Stomach smooth muscle (tissue), 2 donors: ENCODE data around the gene ZNF14.
A peak's percentile ranks its signal among the peaks of the same experiment; 100 is the strongest.
"Not testable (repeated sequence)": the region's sequence is repeated elsewhere in the genome, so short reads cannot be mapped to it uniquely, and the experiment has no call there.

ENCODE experiments used
- H3K27ac ChIP-seq: one replicate; pipeline ENCODE4 v1.7.0; 2013; ENCODE audit warnings: mild to moderate bottlenecking, low read length, inconsistent platforms
- H3K27me3 ChIP-seq, 2 donors: one replicate each; pipeline ENCODE4 v1.7.0; 2013; ENCODE audit warnings: low read length in 2 of 2; ENCODE audit not compliant: insufficient read depth in 2 of 2, control insufficient read depth in 1 of 2
- H3K36me3 ChIP-seq, 2 donors: one replicate each; pipeline ENCODE4 v1.7.0; 2013; ENCODE audit warnings: low read length in 2 of 2; ENCODE audit not compliant: control insufficient read depth in 2 of 2, insufficient read depth in 2 of 2
- H3K4me1 ChIP-seq: one replicate; pipeline ENCODE4 v1.7.0; 2013; ENCODE audit warnings: low read length; ENCODE audit not compliant: control insufficient read depth, insufficient read depth
- H3K4me3 ChIP-seq, 2 donors: one replicate each; pipeline ENCODE4 v1.7.0; 2013; ENCODE audit warnings: low read length in 2 of 2
- H3K9ac ChIP-seq, 2 donors: one replicate each; pipeline ENCODE4 v1.7.0; 2013; ENCODE audit warnings: low read length in 2 of 2, mild to moderate bottlenecking in 1 of 2
- H3K9me3 ChIP-seq, 2 donors: one replicate each; pipeline ENCODE4 v1.7.0; 2013; ENCODE audit warnings: low read length in 2 of 2; ENCODE audit not compliant: control insufficient read depth in 2 of 2
- donor health status: healthy.
- donor health status: Pancreatic carcinoma.

The ZNF14 gene

DNA sequence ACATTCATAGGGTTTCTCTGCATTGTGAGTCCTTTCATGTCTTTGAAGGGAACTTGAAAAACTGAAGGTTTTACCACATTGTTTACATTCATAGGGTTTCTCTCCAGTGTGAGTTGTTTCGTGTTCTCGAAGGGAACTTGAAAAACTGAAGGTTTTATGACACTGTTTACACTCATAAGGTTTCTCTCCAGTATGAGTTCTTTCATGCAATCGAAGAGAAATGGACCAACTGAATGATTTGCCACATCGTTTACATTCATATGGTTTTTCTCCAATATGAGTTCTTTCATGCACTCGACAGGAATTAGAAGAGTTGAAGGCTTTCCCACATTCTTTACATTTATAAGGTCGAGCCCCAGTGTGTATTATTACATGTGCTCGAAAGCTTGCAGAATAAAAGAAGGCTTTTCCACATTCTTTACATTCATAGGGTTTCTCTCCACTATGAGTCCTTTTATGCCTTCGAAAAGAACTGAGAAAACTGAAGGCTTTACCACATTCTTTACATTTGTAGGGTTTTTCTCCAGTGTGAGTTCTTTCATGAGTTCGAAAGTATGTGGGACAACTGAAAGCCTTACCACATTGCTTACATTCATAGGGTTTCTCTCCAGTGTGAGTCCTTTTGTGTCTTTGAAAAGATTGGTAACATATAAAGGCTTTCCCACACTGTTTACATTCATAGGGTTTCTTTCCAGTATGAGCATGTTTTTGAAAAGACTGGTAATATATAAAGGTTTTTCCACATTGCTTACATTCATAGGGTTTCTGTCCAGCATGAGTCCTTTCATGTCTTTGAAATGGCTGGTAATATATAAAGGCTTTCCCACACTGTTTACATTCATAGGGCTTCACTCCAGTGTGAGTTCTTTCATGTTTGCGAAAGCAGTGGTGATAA is 20.7 kb downstream of the ZNF14 start:
- H3K9me3 ChIP-seq = peaks cover 73 to 93% of the 10 kb centered on the region in 2 donors
- H3K36me3 ChIP-seq = peaks cover 39 to 44% of the 10 kb centered on the region in 2 donors
- peak overlapping the region in 1 of 2 donors; percentile 5 for H3K4me3 ChIP-seq

DNA sequence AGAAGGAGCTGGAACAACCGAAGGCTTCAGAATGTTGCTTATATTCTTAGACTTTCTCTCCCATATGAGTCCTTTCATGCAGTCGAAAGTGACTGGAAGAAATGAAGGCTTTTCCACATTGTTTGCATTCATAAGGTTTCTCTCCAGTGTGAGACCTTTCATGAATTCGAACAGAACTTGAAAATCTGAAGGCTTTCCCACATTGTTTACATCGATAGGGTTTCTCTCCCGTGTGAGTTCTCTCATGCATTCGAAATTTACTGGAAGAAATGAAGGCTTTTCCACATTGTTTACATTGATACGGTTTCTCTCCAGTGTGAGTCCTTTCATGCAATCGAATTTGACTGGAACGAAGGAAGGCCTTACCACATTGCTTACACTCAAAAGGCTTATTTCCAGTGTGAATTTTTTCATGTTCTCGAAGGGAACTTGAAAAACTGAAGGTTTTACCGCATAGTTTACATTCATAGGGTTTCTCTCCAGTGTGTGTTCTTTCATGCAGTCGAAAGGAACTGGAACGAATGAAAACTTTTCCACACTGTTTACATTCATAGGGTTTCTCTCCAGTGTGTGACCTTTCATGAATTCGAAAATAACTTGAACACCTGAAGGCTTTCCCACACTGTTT is 21.5 kb downstream of the ZNF14 start:
- peak overlapping the region in 1 of 2 donors; percentile 1 for H3K4me3 ChIP-seq
- peaks cover 34 to 42% of the 10 kb centered on the region in 2 donors for H3K36me3 ChIP-seq
- H3K9me3 ChIP-seq = peaks cover 66 to 93% of the 10 kb centered on the region in 2 donors
- no peaks in the 10 kb centered on the region for H3K4me1 ChIP-seq
- H3K27me3 ChIP-seq = no peaks in the 10 kb centered on the region
- no peak overlapping the region for H3K9ac ChIP-seq
- H3K27ac ChIP-seq = no peak overlapping the region

More for the DNA sequence above, 20.7 kb downstream of the ZNF14 start:
- no peak overlapping the region for H3K27ac ChIP-seq
- H3K9ac ChIP-seq = no peak overlapping the region
- no peaks in the 10 kb centered on the region for H3K27me3 ChIP-seq
- H3K4me1 ChIP-seq = no peaks in the 10 kb centered on the region

DNA sequence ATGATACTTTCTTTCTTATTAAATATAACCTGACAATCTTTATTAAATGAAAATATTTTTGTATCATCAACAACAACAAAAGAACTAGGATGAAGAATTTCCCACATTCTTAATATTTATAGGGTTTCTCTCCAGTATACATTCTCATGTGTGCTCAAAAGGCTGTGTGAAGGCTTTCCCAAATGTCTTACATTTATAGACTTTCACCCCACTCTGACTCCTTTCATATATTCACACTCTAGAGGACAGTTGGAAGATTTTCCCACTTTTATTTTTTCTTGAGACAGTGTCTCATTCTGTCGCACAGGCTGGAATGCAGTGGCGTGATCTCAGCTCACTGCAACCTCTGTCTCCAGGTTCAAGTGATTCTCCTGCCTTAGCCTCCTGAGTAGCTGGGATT is 22.4 kb downstream of the ZNF14 start:
- Histone ChIP-seq H3K9ac (no peak overlapping the region), H3K9me3 (peaks cover 61 to 87% of the 10 kb centered on the region in 2 donors), H3K27ac (no peak overlapping the region), H3K36me3 (peaks cover 34 to 38% of the 10 kb centered on the region in 2 donors), H3K4me3 (peak overlapping the region in 1 of 2 donors; percentile 40), H3K27me3 (no peaks in the 10 kb centered on the region), H3K4me1 (no peaks in the 10 kb centered on the region)

DNA sequence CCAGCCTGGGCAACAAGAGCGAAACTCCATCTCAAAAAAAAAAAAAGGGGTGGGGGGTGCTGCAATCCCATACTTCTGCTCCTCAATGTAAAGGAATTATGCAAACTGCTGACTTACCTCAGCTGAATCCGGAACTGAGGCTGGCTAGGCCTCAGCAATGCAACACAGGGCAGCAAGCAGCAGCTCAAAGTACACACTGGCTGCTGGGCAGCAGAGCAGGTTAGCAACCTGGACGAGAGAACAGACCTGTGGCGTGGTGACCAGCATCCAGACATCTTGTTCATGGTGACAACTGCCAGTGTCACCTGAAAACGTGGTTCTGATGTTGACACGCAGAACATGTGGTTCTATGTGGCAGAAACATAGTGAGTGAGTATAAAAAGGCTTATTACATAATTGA is 28.1 kb downstream of the ZNF14 start:
- H3K27me3 ChIP-seq = no peaks in the 10 kb centered on the region
- H3K9ac ChIP-seq = no peak overlapping the region
- no peak overlapping the region for H3K27ac ChIP-seq
- peaks cover 9 to 17% of the 10 kb centered on the region in 2 donors for H3K36me3 ChIP-seq
- H3K4me1 ChIP-seq = no peaks in the 10 kb centered on the region
- peaks cover 22 to 55% of the 10 kb centered on the region in 2 donors for H3K9me3 ChIP-seq
- H3K4me3 ChIP-seq = no peak overlapping the region

DNA sequence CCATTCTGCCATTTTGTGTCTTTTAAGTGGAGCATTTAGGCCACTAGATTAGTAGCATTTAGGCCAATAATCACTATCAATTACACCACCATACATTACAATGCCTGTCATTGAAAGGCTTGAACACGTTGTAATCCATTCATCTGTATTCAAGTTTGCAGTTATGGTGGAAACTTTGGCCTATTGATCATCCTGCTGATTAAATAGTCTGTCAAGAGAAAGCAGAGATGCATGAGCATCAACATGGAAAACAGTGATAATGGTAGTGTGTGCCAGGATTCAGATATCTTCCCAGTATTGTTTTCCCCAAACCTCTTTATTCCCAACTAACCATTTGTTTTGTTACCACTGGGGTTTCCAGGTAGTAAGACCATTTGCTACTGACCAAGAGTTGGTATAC is 32.4 kb downstream of the ZNF14 start:
- peaks cover 9 to 24% of the 10 kb centered on the region in 2 donors for H3K9me3 ChIP-seq
- H3K9ac ChIP-seq, H3K4me1 ChIP-seq, H3K27me3 ChIP-seq, H3K4me3 ChIP-seq, H3K27ac ChIP-seq: not testable (repeated sequence)
- peaks cover 5 to 14% of the 10 kb centered on the region in 2 donors for H3K36me3 ChIP-seq

DNA sequence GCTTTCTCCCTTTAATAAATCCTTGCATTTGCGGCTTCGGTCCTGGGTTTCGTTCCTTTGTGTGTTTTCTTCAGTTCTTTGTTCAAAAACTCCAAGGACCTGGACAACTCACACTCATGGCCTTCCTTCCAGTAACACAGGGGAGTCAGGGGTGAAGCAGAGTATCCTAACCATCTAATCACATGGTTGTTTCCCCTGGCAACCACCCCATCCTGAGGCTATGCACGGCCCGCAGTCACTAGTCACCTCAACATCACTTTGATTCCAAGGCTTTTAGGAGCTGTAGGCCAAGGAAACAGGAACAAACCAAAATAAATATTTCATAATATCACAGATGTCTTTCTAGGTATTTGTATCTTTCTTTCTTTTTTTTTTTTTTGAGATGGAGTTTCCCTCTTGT is 35.3 kb downstream of the ZNF14 start:
- H3K27me3 ChIP-seq = no peaks in the 10 kb centered on the region
- no peak overlapping the region for H3K9ac ChIP-seq
- no peak overlapping the region for H3K4me3 ChIP-seq
- no peaks in the 10 kb centered on the region for H3K4me1 ChIP-seq
- H3K36me3 ChIP-seq = peaks cover 0 to 5% of the 10 kb centered on the region in 2 donors
- peaks cover 5 to 17% of the 10 kb centered on the region in 2 donors for H3K9me3 ChIP-seq
- H3K27ac ChIP-seq = no peak overlapping the region

DNA sequence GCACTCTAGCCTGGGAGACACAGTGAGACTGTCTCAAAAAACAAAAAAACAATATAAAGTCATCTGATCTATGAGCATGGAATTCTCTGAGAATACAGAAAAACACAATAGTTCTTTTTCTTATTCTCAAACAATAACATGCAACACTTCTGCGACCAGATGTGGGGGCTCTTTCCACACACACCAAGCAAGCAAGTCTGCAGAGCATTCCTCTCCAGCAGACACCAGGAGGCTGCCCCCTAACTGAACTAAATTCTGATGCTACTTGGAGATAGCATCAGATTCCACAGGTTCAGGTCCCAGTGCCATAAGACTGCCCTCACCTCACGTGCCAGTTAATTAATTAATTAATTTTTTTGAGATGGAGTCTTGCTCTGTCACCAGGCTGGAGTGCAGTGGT is 36.5 kb downstream of the ZNF14 start:
- Histone ChIP-seq H3K9ac (no peak overlapping the region), H3K27ac (no peak overlapping the region), H3K9me3 (peaks cover 5 to 17% of the 10 kb centered on the region in 2 donors), H3K4me1 (no peaks in the 10 kb centered on the region), H3K4me3 (no peak overlapping the region), H3K27me3 (no peaks in the 10 kb centered on the region), H3K36me3 (peaks cover 0 to 5% of the 10 kb centered on the region in 2 donors)

DNA sequence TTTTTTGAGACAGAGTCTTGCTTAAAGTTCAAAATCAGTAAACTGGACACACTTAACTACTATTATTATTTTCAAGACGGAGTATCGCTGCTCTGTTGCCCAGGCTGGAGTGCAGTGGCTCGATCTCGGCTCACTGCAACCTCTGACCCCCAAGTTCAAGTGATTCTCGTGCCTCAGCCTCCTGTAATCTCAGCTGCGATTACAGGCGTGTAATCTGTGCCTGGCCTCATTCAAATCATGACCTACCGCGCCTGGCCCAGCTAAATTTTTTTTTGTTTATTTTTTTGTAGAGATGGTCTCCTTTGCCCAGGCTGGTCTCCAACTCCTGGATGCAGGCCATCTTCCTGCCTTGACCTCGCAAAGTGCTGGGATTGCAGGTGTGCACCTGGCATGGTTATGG is 41.2 kb downstream of the ZNF14 start:
- Histone ChIP-seq H3K9me3 (no peaks in the 10 kb centered on the region), H3K4me1 (no peaks in the 10 kb centered on the region), H3K4me3 (no peak overlapping the region), H3K27me3 (no peaks in the 10 kb centered on the region), H3K27ac (no peak overlapping the region), H3K9ac (no peak overlapping the region), H3K36me3 (no peaks in the 10 kb centered on the region)

DNA sequence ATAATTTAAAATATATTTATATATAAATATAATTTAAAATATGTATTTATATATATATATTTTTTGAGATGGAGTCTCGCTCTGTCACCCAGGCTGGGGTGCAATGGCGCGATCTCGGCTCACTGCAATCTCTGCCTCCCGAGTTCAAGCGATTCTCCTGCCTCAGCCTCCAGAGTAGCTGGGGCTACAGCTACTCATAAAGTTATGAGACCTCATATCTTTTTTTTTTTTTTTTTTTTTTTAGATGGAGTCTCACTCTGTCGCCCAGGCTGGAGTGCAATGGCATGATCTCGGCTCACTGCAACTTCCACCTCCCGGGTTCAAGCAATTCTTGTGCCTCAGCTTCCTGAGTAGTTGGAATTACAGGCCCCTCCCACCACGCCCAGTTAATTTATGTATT is 43.9 kb downstream of the ZNF14 start:
- not testable (repeated sequence) for H3K27me3 ChIP-seq, H3K36me3 ChIP-seq, H3K9me3 ChIP-seq, H3K27ac ChIP-seq, H3K9ac ChIP-seq, H3K4me3 ChIP-seq, H3K4me1 ChIP-seq

DNA sequence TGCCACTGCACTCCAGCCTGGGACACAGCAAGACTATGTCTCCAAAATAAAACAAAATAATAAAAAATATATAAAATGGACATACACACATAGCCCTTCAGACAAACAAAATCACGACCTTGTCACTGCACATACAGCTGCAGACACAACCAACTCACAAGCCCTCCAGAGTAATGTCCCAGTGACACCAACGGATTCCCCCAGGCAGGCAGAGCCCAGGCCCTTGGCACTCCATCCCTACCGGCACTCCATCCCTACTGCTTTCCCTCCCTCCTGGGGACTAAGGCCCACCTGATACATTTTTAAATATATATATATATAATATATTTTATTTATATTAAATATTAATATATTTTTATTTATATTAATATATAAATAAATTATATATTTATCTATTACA is 45.8 kb downstream of the ZNF14 start:
- no peaks in the 10 kb centered on the region for H3K36me3 ChIP-seq
- H3K27me3 ChIP-seq = no peaks in the 10 kb centered on the region
- no peaks in the 10 kb centered on the region for H3K4me1 ChIP-seq
- no peak overlapping the region for H3K27ac ChIP-seq
- H3K9ac ChIP-seq = no peak overlapping the region
- no peak overlapping the region for H3K4me3 ChIP-seq
- H3K9me3 ChIP-seq = peaks cover 0 to 2% of the 10 kb centered on the region in 2 donors

DNA sequence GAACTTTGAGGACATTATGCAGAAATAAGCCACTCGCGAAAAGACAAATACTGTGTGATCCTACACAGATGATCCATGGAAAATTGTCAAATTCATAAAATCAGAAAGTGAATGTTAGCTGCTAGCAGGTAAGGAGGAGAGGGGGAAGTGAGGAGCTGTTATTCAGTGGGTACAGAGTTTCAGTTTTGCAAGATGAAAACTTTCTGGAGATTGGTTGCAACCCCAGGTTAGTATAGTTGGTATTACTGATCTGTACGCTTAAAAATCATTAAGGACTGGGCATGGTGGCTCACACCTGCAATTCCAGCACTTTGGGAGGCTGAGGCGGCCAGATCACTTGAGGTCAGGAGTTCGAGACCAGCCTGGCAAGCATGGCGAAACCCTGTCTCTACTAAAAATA is 46.3 kb downstream of the ZNF14 start:
- no peak overlapping the region for H3K27ac ChIP-seq
- peaks cover 0 to 2% of the 10 kb centered on the region in 2 donors for H3K9me3 ChIP-seq
- no peaks in the 10 kb centered on the region for H3K27me3 ChIP-seq
- no peaks in the 10 kb centered on the region for H3K36me3 ChIP-seq
- no peaks in the 10 kb centered on the region for H3K4me1 ChIP-seq
- H3K4me3 ChIP-seq = no peak overlapping the region
- no peak overlapping the region for H3K9ac ChIP-seq
